ENCODE data around the gene ZDHHC19.

GRCh38 chr3:196219194-196219969, 8.2 kb upstream of the ZDHHC19 start:
- TF ChIP-seq, protein P1, sequence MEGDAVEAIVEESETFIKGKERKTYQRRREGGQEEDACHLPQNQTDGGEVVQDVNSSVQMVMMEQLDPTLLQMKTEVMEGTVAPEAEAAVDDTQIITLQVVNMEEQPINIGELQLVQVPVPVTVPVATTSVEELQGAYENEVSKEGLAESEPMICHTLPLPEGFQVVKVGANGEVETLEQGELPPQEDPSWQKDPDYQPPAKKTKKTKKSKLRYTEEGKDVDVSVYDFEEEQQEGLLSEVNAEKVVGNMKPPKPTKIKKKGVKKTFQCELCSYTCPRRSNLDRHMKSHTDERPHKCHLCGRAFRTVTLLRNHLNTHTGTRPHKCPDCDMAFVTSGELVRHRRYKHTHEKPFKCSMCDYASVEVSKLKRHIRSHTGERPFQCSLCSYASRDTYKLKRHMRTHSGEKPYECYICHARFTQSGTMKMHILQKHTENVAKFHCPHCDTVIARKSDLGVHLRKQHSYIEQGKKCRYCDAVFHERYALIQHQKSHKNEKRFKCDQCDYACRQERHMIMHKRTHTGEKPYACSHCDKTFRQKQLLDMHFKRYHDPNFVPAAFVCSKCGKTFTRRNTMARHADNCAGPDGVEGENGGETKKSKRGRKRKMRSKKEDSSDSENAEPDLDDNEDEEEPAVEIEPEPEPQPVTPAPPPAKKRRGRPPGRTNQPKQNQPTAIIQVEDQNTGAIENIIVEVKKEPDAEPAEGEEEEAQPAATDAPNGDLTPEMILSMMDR (IDR thresholded peaks at IDR 0.05) = no peak
- TF ChIP-seq POLR2A (IDR thresholded peaks at IDR 0.05) = no peak

All from vagina (tissue), 2 donors.